Activated CD8-positive, alpha-beta T cell treated with anti-CD3 and anti-CD28 coated beads for 36 hours (primary cell): ENCODE data around the gene GGPS1. TPM values are rescaled to one million over a fixed set of nuclear protein-coding genes. Genes with fewer than 3 reads are reported as not detected.

Experiments used
- ATAC-seq: fragments of 200-7000 bp; cut with Tn5 transposase; one replicate; pipeline ENCODE4 v1.10.0; 2021; ENCODE audit warnings: mild to moderate bottlenecking, moderate library complexity
- CTCF ChIA-PET: fragments of 350-600 bp; sonication (Branson Sonifier 250); formaldehyde crosslinking; loops from one replicate; lab custom pipeline; 2021; ENCODE audit warnings: antibody characterized with exemption; lab: Charles Lee
- POLR2A ChIA-PET: fragments of 350-600 bp; sonication (Branson Sonifier 250); formaldehyde crosslinking; loops from one replicate; lab custom pipeline; 2021; ENCODE audit warnings: antibody characterized with exemption; lab: Charles Lee
- DNase-seq: peaks from one replicate; pipeline ENCODE4 v3.0.0-alpha.2; 2020
- H3K27ac Mint-ChIP-seq: one replicate; pipeline ENCODE4 v1.8.0; 2021; ENCODE audit warnings: mild to moderate bottlenecking, mixed read lengths
- H3K27me3 Mint-ChIP-seq: one replicate; pipeline ENCODE4 v1.8.0; 2021; ENCODE audit warnings: mixed read lengths
- H3K36me3 Mint-ChIP-seq: one replicate; pipeline ENCODE4 v1.8.0; 2021; ENCODE audit warnings: low read depth, mixed read lengths
- H3K4me1 Mint-ChIP-seq: one replicate; pipeline ENCODE4 v1.8.0; 2021; ENCODE audit warnings: low read depth, mixed read lengths
- H3K4me3 Mint-ChIP-seq: one replicate; pipeline ENCODE4 v1.8.0; 2021; ENCODE audit warnings: mild to moderate bottlenecking, moderate library complexity, mixed read lengths
- H3K9me3 Mint-ChIP-seq: one replicate; pipeline ENCODE4 v1.8.0; 2021; ENCODE audit warnings: mixed read lengths
- CTCF ChIP-seq: fragments of 200-600 bp; IDR thresholded peaks from one replicate; pipeline ENCODE4 v1.8.0; 2022; ENCODE audit warnings: antibody characterized with exemption, mild to moderate bottlenecking
- intact Hi-C: fragments of 100-400 bp; cut with micrococcal nuclease; formaldehyde crosslinking; loops from one replicate; pipeline ENCODE4 v1.10.0; 2022
- total RNA-seq, 2 experiments: library from RNA; stranded (reverse); gene quantifications; one replicate each; pipeline ENCODE4 v1.2.3, GENCODE V29; 2021

Gene GGPS1
- total RNA-seq, 2 experiments from 2014 or later: 35.4 to 37.8 TPM

- TF ChIP-seq CTCF: no peak
- Mint-ChIP-seq H3K27me3 (no peaks in the 10 kb centered on the region), H3K36me3 (peaks cover 9% of the 10 kb centered on the region), H3K27ac (peak overlapping the region; percentile 7), H3K4me1 (peaks cover 38% of the 10 kb centered on the region), H3K9me3 (no peaks in the 10 kb centered on the region), H3K4me3 (no peak overlapping the region)
- ChIA-PET POLR2A (interaction anchor here (1.5 kb wide), 1 partner anchor 36 kb away, joined by 4 read pairs; the partner anchor contains the start of gene TBCE), CTCF (interaction anchor here (1.2 to 3.1 kb wide), 4 partner anchors 9 to 85 kb away, joined by 3 to 18 read pairs (median 4); no protein-coding TSS in a partner anchor)
- ATAC-seq (no peak), DNase-seq (no peak)
- intact Hi-C loops: loop anchor here (5.0 kb wide), 1 partner anchor 36 kb away; the partner anchor contains the start of gene TBCE
Observed at GRCh38 chr1:235331401-235331800, 3.0 kb downstream of the GGPS1 start.

- Mint-ChIP-seq H3K4me1 (peaks cover 30% of the 10 kb centered on the region), H3K4me3 (peak overlapping the region; percentile 44), H3K27ac (peak overlapping the region; percentile 77), H3K36me3 (peaks cover 7% of the 10 kb centered on the region), H3K9me3 (no peaks in the 10 kb centered on the region), H3K27me3 (no peaks in the 10 kb centered on the region)
- TF ChIP-seq CTCF: no peak
- peak; percentile 97 for ATAC-seq
- CTCF ChIA-PET: interaction anchor here (1.5 to 2.4 kb wide), 2 partner anchors 78 to 80 kb away, joined by 7 read pairs; no protein-coding TSS in a partner anchor
- intact Hi-C loops: no loop called here
- POLR2A ChIA-PET: interaction anchor here (0.7 kb wide), 1 partner anchor 79 kb away, joined by 3 read pairs; no protein-coding TSS in a partner anchor
- DNase-seq: peak; percentile 29
Observed at GRCh38 chr1:235336903-235337302, 8.5 kb downstream of the GGPS1 start.

GRCh38 chr1:235339746-235340145 lies 11.4 kb downstream of the GGPS1 start:
- H3K36me3 Mint-ChIP-seq: peaks cover 14% of the 10 kb centered on the region

GRCh38 chr1:235341334-235341733 lies 13.0 kb downstream of the GGPS1 start:
- ATAC-seq: no peak
- Mint-ChIP-seq H3K36me3 (peaks cover 21% of the 10 kb centered on the region), H3K9me3 (no peaks in the 10 kb centered on the region), H3K4me3 (no peak overlapping the region), H3K4me1 (peaks cover 24% of the 10 kb centered on the region), H3K27ac (no peak overlapping the region), H3K27me3 (no peaks in the 10 kb centered on the region)
- ChIA-PET CTCF (interaction anchor here (1.1 to 3.4 kb wide), 4 partner anchors 11 to 75 kb away, joined by 3 to 11 read pairs (median 4); no protein-coding TSS in a partner anchor), POLR2A (no interaction called here)
- no peak for TF ChIP-seq CTCF
- intact Hi-C loops: no loop called here
- DNase-seq: no peak

More at GRCh38 chr1:235339746-235340145, 11.4 kb downstream of the GGPS1 start:
- Mint-ChIP-seq H3K4me1 (peaks cover 26% of the 10 kb centered on the region), H3K27ac (no peak overlapping the region), H3K9me3 (no peaks in the 10 kb centered on the region), H3K4me3 (no peak overlapping the region), H3K27me3 (no peaks in the 10 kb centered on the region)
- TF ChIP-seq CTCF: no peak
- ChIA-PET CTCF (interaction anchor here (0.9 to 3.4 kb wide), 5 partner anchors 65 to 115 kb away, joined by 3 to 11 read pairs (median 4); no protein-coding TSS in a partner anchor), POLR2A (no interaction called here)
- intact Hi-C loops: no loop called here
- DNase-seq: no peak
- no peak for ATAC-seq

- POLR2A ChIA-PET: interaction anchor here (0.7 kb wide), 1 partner anchor 13 kb away, joined by 3 read pairs; no protein-coding TSS in a partner anchor
- H3K27ac Mint-ChIP-seq: peak overlapping the region; percentile 47
Observed at GRCh38 chr1:235342039-235342438, 13.7 kb downstream of the GGPS1 start.

More at GRCh38 chr1:235342039-235342438, 13.7 kb downstream of the GGPS1 start:
- DNase-seq (no peak), ATAC-seq (no peak)
- CTCF ChIA-PET: interaction anchor here (1.1 kb wide), 1 partner anchor 11 kb away, joined by 3 read pairs; no protein-coding TSS in a partner anchor
- H3K4me1 Mint-ChIP-seq: peaks cover 18% of the 10 kb centered on the region
- no peaks in the 10 kb centered on the region for H3K9me3 Mint-ChIP-seq
- no peaks in the 10 kb centered on the region for H3K27me3 Mint-ChIP-seq
- no peak overlapping the region for H3K4me3 Mint-ChIP-seq
- intact Hi-C loops: no loop called here
- peaks cover 16% of the 10 kb centered on the region for H3K36me3 Mint-ChIP-seq
- no peak for TF ChIP-seq CTCF
